HepG2 (cell line): ENCODE data around the gene TMEM80. TPM values are rescaled to one million over a fixed set of nuclear protein-coding genes. Genes with fewer than 3 reads are reported as not detected.

ENCODE experiments used
- AHR ChIP-seq: IDR thresholded peaks from 2 replicates; pipeline ENCODE4 v1.6.1; 2018; ENCODE audit warnings: missing genetic modification reagents, missing compliant biosample characterization
- ATF5 ChIP-seq: sonication (generic); formaldehyde crosslinking; IDR thresholded peaks from 2 replicates; pipeline ENCODE4 v1.4.0; 2020; ENCODE audit warnings: mild to moderate bottlenecking, low read depth, missing genetic modification reagents
- CREB3 ChIP-seq: sonication (generic); formaldehyde crosslinking; IDR thresholded peaks from 2 replicates; pipeline ENCODE4 v1.5.0; 2020; ENCODE audit warnings: missing genetic modification reagents
- ELF1 ChIP-seq: sonication (generic); formaldehyde crosslinking; IDR thresholded peaks from 2 replicates; pipeline ENCODE4 v1.4.0; 2020; ENCODE audit warnings: missing genetic modification reagents
- FOSL2 ChIP-seq: sonication (generic); formaldehyde crosslinking; IDR thresholded peaks from 2 replicates; pipeline ENCODE4 v1.4.0; 2020; ENCODE audit warnings: missing genetic modification reagents
- FOXA1 ChIP-seq, 2 experiments: fragments of 450-650 bp in 1 of 2; sonication (generic) in 1 of 2; formaldehyde crosslinking in 1 of 2; IDR thresholded peaks; 2 replicates each; pipeline versions ENCODE4 v1.4.0 to v1.6.1; 2016 to 2020; ENCODE audit warnings: missing genetic modification reagents in 1 of 2
- FOXK2 ChIP-seq: fragments of 450-650 bp; IDR thresholded peaks from 2 replicates; pipeline ENCODE4 v1.6.1; 2016
- HDAC2 ChIP-seq: sonication (generic); formaldehyde crosslinking; IDR thresholded peaks from 2 replicates; pipeline ENCODE4 v1.4.0; 2020; ENCODE audit warnings: missing genetic modification reagents
- KDM2A ChIP-seq: sonication (generic); formaldehyde crosslinking; IDR thresholded peaks from 2 replicates; pipeline ENCODE4 v1.4.0; 2020; ENCODE audit warnings: low read depth, missing genetic modification reagents, borderline replicate concordance
- KLF9 ChIP-seq: IDR thresholded peaks from 2 replicates; pipeline ENCODE4 v1.6.1; 2016; ENCODE audit warnings: low read depth
- MZF1 ChIP-seq: sonication (generic); formaldehyde crosslinking; IDR thresholded peaks from 2 replicates; pipeline ENCODE4 v1.8.1; 2023; ENCODE audit warnings: mild to moderate bottlenecking, missing genetic modification reagents, borderline replicate concordance
- NFE2L2 ChIP-seq: fragments of 150-350 bp; IDR thresholded peaks from 2 replicates; pipeline ENCODE4 v1.6.1; 2014; ENCODE audit warnings: low read length
- RNF219 ChIP-seq: sonication (generic); formaldehyde crosslinking; IDR thresholded peaks from 2 replicates; pipeline ENCODE4 v1.5.0; 2020; ENCODE audit warnings: mild to moderate bottlenecking, missing genetic modification reagents
- SAP130 ChIP-seq: IDR thresholded peaks from 2 replicates; pipeline ENCODE4 v1.6.1; 2016; ENCODE audit warnings: low read depth
- TOPORS ChIP-seq: sonication (generic); formaldehyde crosslinking; IDR thresholded peaks from 2 replicates; pipeline ENCODE4 v1.8.0; 2023; ENCODE audit warnings: mild to moderate bottlenecking, missing genetic modification reagents
- ZBTB21 ChIP-seq: sonication (generic); formaldehyde crosslinking; IDR thresholded peaks from 2 replicates; pipeline ENCODE4 v1.4.0; 2020; ENCODE audit warnings: missing genetic modification reagents
- ZFP91 ChIP-seq: sonication (generic); formaldehyde crosslinking; IDR thresholded peaks from 2 replicates; pipeline ENCODE4 v1.9.0; 2022; ENCODE audit warnings: missing genetic modification reagents, mild to moderate bottlenecking, borderline replicate concordance
- ZKSCAN1 ChIP-seq: fragments of 150-350 bp; IDR thresholded peaks from 2 replicates; pipeline ENCODE4 v1.6.1; 2014; ENCODE audit warnings: low read length
- ZNF18 ChIP-seq: sonication (generic); formaldehyde crosslinking; IDR thresholded peaks from 2 replicates; pipeline ENCODE4 v1.8.0; 2022; ENCODE audit warnings: mild to moderate bottlenecking, missing genetic modification reagents; ENCODE audit not compliant: insufficient replicate concordance
- ZNF235 ChIP-seq: sonication (generic); formaldehyde crosslinking; IDR thresholded peaks from 2 replicates; pipeline ENCODE4 v1.8.1; 2023; ENCODE audit warnings: mild to moderate bottlenecking, missing genetic modification reagents, borderline replicate concordance
- ZNF343 ChIP-seq: sonication (generic); formaldehyde crosslinking; IDR thresholded peaks from 2 replicates; pipeline ENCODE4 v1.4.0; 2020; ENCODE audit warnings: mild to moderate bottlenecking, missing genetic modification reagents
- ZNF547 ChIP-seq: sonication (generic); formaldehyde crosslinking; IDR thresholded peaks from 2 replicates; pipeline ENCODE4 v1.5.1; 2020; ENCODE audit warnings: mild to moderate bottlenecking, missing genetic modification reagents
- ZNF780A ChIP-seq: sonication (generic); formaldehyde crosslinking; IDR thresholded peaks from 2 replicates; pipeline ENCODE4 v1.8.0; 2022; ENCODE audit warnings: mild to moderate bottlenecking, missing genetic modification reagents, moderate library complexity
- polyA plus RNA-seq, 8 experiments: library from polyadenylated mRNA; depleted of rRNA in 3 of 8; stranded (reverse) in 7 of 8; unstranded in 1 of 8; fragments of >200 nt; fragmentation: Illumina TruSeq in 4 of 8; extraction: Trizol in 4 of 8; gene quantifications; 2 replicates each; pipeline versions ENCODE4 v1.2.1 to v1.2.3, GENCODE V29; 2011 to 2016; ENCODE audit warnings: low read depth in 4 of 8, missing spikeins in 1 of 8, mixed read lengths in 1 of 8; ENCODE audit not compliant: insufficient read depth in 1 of 8
- total RNA-seq, 5 experiments: library from RNA; depleted of rRNA; stranded (reverse); fragments of >200 nt; fragmentation: Illumina TruSeq; extraction: Trizol; gene quantifications; 2 replicates each; pipeline ENCODE4 v1.2.3, GENCODE V29; 2016; ENCODE audit warnings: low read depth in 1 of 5

The TMEM80 gene
- total and polyA plus RNA-seq, 2 of the 13 experiments (the other 11 are each of a cell fraction or from before 2014, with no cell fraction given): 5.6 to 17.1 TPM

GRCh38 chr11:704781-705645 lies 9.4 kb downstream of the TMEM80 start (continued):
- TF ChIP-seq ZFP91 (CRISPR knock-in tag) (peak; percentile 94; the same call in 1 of the 2 replicates), FOSL2 (CRISPR knock-in tag) (peak; percentile 66), ZNF547 (CRISPR knock-in tag) (peak; percentile 89; the same call in 1 of the 2 replicates), ZKSCAN1 (no peak), ZBTB21 (no peak), ZNF18 (CRISPR knock-in tag) (peak; percentile 97), NFE2L2 (no peak), ZNF235 (CRISPR knock-in tag) (no peak), HDAC2 (peak; percentile 72), ZNF780A (CRISPR knock-in tag) (no peak; the same call in 1 of the 2 replicates), KLF9 (CRISPR knock-in tag) (peak; percentile 82; the same call in 1 of the 2 replicates), MZF1 (CRISPR knock-in tag) (no peak), SAP130 (CRISPR knock-in tag) (peak; percentile 98), FOXK2 (peak; percentile 94), ATF5 (CRISPR knock-in tag) (no peak), ELF1 (CRISPR knock-in tag) (peak; percentile 98), TOPORS (CRISPR knock-in tag) (peak; percentile 64; the same call in 1 of the 2 replicates), KDM2A (CRISPR knock-in tag) (peak; percentile 28; the same call in 1 of the 2 replicates), RNF219 (CRISPR knock-in tag) (no peak), CREB3 (CRISPR knock-in tag) (peak; percentile 79; the same call in 1 of the 2 replicates), ZNF343 (CRISPR knock-in tag) (no peak), FOXA1 (IDR thresholded peaks at IDR 0.05) (peak; percentile 70), FOXA1 (CRISPR knock-in tag; IDR thresholded peaks at IDR 0.05) (peak; percentile 98), AHR (CRISPR knock-in tag) (peak; percentile 26; the same call in 1 of the 2 replicates)
